GM19463 (cell line): ENCODE data around the gene ADPRH.

ENCODE experiments used
- ATAC-seq: cut with Tn5 transposase; IDR thresholded peaks from one replicate; pipeline ENCODE4 v1.9.1; 2021; ENCODE audit warnings: mild to moderate bottlenecking, moderate library complexity; ENCODE audit not compliant: unreplicated experiment

ADPRH gene

DNA sequence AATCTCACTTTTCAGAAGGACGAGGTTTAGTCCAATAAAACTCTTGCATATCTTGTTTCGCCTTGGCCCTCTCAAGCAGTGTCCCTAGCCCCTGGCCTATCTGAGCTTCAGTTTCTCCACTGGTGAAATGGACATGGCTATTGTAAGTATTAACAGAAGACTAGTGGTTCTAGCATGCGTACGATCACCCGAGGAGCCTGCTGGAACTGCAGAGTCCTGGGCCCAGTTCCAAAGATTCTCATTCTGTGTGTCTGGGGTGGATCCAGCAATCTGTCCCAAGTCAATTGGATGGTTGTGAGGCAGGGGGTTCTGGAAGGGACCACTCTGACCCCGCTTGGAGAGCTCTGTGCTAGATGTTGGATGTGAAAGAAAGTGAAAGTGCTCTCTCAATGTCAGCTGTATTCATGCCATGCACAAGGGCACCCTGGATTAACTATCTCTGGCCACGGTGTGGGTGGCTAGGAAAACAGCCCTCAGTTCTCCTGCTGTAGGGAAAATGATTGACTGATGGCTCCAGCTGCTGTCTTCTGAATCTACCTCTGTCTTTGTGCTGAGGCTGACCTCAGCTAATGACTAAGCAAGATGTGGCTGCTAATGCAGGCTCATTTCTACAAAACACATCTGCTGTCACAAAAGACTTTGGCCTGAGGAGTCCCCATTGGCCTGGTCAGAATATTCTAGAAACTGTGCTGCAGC, 16.5 kb downstream of the ADPRH start:
- ATAC-seq = no peak

DNA sequence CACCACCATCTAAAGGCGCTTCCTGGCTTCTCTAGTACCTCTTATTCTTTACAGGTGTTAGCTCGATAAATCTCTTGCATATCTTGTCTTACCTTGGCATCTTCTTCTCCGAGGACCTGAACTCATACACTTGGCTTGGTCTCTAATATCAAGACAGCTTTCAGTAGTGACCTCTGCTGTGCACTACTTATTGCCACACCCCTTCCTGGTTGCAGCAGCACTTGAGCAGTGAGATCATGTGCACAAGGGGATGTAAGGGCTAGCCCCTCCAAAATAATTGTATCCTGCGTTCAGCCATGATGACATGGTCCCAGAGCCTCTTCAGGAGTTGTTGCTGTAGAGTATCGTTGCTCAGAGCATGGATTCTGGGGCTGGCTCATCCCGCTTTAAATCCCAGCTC, 17.1 kb downstream of the ADPRH start:
- no peak for ATAC-seq

DNA sequence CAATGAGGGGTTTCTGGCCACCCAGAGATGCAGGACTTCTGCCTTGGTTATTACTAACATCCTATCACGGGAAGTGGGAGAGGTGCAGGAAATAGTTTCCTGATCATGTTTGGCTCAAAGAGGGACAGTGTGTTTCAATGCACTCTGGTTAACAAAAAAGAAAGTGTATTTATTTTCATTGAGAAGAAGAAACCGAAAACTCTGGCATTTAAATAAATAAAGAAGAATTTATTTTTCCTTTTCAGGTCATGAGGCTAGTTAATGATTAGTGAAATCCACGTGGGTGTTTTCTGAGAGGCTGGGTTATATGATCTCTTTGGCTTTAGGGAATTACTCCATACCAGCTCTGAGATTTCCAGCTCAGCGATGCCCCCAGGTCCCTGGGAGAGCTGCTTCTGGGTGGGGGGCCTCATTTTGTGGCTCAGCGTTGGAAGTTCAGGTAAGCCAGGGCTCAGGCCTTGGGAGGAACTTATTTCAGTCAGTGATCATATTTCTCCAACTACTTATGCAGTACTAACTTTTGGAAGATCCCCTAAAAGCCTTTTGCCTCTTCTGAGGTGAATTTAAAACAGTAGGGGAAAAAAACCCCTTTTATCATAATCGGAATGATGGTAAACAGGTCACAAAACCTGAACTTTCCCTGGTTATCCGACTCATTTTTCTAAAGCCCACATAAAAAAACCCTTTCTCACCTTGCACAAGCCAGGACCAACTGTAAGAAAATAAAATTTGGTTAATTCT, 18.4 kb downstream of the ADPRH start, which contains the start of gene PLA1A:
TSS of gene PLA1A (plus strand) at position 338 of the 741 bp plus-strand sequence. CDS start at position 367, 29 bp downstream.
- no peak for ATAC-seq

DNA sequence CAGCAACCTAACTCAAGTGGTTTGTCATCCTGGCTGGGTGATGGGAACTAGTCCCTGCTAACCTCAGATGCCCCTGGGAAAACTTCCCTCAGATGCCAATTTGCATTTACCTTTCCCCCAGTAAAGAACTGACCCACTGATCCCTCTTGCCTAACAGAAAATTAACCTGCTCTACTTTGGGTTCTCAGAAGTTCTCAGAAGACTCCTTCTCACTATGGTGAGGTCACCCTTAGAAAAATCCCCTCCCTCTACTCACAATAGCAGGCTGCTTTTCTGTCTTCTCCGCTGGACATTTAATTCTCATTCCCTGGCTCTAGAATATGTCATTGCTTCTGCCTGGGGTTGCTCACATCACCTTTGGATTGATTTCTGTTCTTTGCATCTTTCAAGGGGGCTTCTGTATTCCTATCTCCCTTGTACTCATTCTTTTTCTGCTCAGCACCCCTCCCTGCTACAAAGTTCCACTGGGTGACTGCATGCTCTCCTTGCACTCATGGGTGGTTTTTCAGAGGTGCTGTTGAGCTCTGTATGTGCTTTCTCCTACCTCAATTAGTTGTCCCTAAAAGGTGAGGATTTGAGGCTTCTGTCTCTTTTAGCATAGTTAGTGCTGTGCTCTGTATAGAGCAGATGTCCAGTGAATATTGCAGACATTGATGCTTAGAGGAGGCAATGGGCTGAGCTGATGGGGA, 19.3 kb downstream of the ADPRH start:
- peak; percentile 49 for ATAC-seq

DNA sequence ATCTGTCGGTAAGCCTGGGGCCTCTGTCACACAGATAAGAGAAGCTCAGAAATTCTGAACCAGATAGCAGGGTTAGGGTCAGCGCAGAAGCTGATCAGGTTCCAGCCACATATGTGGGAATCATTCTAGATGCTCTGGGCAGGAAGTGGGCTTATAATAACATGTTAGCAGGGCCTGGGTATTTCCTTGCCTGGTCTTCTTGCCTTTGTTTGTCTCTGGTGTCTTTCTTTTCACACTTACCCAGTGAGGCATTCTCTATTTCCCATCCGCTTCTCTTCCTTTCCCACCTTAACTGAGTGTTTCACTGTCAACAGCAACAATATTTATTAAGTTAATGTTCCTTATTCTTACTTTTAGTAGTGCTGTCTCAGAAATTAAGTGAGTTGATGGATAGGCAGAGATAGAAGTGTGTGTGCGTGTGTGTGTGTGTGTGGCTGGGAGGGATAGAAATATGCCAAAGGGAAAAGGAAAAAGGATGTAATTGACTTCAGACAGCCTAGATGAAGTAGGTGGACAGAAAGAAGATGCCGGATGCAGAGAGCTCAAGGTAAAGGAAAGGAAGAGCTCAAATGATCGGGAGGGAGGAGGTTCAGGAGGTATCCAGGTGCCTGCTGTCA, 20.4 kb downstream of the ADPRH start:
- ATAC-seq = no peak

DNA sequence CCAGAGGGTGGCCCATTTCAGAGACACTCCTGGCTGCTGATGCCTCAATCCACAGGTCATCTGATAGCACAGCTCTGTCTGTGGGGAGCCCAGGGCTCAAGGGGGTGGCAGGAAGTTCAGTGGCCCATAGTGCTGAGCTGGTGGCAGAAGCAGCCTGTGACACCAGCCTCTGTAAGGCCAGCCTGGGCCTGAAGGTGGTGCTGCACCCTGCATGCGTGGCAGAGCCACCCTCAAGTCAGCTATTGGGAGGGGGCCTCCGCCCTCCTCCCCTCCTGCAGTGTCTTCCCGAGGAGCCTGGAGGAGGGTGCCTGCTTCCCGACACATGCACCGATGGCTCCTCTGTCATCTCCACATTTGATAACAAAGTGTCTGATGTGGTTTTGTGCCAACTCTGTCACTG, 21.4 kb downstream of the ADPRH start:
- ATAC-seq = peak; percentile 61

DNA sequence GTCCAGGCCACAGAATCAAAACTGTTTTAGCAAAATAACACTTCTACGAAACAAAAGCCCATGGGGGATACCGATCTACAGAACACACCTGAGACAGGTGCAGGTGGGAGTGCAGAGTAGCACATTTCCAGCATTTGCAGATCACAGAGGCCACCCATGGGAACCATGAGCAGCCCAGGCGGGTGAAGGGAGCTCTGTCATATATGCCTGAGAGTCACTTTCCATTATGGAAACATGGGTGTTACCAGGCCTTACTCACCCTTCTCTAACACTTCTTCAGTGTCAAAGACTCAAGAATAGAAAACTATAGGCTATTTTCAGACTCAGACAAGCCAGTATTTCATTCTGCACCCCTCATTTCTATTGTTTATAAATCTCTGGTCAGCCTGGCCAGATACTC, 21.9 kb downstream of the ADPRH start:
- no peak for ATAC-seq

DNA sequence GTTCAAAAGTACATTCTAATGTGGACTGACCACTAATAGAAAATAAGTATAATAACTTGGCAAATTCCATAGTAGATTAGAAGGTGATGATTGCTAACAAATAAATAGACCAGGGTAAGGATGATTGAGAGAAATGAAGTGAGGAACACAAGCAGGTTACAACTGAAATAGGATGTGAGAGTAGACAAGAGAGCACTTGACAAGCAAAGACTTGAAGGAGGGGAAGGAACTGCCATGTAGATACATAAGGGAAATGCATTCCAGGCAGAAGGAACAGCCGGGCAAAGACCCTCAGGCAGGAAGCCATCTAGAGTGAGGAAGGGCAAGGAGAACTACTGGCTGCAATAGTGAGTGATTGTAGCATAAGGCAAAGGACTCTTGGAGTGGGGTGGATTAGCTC, 23.4 kb downstream of the ADPRH start:
- no peak for ATAC-seq

DNA sequence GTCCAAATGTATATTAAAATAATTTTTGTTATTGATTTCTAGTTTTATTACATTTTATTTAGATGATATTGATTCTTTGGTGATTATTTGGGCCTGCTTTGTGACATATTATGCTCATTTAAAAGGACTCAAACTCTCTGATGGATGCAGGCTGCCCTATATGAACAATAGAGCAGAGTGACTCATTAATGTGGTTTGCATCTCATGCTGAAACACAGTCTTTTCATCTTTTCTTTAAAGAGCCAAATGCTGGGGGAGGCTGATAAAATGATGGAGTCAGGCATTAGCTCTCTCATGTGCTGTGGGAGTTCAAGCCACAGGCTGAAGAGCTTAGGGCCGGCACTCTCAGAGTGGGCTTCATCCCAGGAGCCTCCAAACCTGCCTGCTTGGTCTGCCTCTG, 25.6 kb downstream of the ADPRH start:
- no peak for ATAC-seq

DNA sequence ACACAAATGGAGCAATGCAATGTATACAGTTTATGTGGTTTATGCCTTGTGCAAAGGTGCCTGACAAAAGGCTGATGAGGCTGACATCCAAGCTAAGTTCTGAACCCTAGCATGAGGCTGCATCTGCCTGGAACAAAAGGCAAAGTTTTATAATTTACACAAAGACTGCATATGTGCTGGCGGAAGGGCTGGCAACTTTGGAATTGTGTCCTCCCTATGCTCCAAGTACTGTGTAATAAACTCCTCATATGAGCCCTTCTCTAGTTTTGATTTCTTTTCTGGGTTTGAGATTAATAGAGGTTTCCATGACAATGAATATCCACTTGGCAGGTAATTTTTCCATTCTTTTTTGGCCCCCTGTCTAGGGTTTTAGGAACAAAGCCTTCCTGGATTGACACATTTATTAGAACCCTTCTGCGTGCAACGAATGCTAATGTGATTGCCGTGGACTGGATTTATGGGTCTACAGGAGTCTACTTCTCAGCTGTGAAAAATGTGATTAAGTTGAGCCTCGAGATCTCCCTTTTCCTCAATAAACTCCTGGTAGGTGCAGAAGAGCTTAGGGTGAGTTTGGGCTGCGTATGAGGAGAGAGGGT, 29.2 kb downstream of the ADPRH start:
- no peak for ATAC-seq

DNA sequence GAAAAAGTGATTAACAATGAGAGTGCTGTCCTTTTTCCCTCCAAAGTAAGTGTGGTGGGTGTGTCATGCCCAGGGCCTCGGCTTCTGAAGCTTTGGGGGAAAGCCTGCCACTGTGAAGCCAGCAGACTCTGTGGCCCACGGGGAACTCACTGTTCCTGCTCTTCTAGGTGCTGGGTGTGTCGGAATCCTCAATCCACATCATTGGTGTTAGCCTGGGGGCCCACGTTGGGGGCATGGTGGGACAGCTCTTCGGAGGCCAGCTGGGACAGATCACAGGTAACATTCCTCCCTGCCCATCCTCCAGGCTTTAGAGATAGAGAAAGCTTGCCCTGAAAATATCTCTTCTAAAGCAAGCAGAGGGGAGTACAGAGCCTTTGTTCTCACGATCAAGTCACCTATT, 30.0 kb downstream of the ADPRH start:
- no peak for ATAC-seq

DNA sequence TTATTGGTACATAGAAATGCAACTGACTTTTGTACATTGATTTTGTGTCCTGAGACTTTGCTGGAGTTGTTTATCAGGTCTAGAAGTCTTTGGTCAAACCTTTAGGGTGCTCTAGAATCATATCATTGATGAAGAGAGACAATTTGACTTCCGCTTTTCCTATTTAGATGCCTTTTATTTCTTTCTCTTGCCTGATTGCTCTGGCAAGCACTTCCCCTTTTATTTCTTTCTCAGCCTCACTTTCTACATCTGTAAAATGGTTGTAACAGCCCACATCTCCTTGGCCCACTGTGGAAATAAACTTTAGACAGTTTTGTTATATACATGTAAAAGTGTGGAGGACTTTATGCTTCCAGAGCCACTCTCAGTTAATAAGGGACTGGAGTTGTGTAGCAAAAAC, 32.4 kb downstream of the ADPRH start:
- no peak for ATAC-seq

DNA sequence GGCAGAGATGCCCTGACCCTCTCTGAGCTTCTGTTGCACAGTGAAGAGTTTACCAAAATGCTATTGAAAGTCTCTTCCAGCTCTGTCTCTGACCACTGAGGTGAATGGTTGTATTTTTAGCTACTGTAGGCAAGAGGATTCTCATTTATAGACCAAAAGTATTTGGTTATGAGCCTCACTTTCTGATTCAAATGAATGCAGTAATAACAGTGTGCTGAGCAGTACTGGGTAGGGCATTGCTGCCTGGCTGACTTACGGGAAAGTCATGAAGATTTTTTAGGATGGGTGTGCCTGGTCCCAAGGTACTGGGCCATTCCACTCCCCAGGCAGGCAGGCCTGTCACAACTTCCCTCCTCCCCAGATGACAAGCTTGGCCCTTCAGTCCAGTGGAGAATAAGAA, 33.9 kb downstream of the ADPRH start:
- peak; percentile 56 for ATAC-seq

DNA sequence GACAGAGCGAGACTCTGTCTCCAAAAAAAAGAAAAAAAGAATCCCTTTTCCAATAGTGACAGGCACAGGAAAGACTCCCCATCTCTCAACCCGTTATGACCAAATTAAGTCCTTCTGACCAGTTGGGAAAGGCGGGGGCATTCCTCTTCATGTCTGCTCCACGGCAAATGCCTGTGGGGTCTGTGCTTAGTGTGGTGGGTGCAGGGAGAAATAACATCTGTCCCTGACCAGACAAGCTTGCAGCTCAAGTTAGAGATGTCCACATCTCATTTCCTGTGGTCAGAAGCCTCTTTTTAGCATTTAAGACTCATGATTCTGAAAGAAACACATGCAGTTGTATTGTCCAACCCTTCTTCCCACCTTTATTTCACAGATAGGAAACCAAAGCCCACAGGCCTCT, 34.6 kb downstream of the ADPRH start:
- ATAC-seq = no peak

DNA sequence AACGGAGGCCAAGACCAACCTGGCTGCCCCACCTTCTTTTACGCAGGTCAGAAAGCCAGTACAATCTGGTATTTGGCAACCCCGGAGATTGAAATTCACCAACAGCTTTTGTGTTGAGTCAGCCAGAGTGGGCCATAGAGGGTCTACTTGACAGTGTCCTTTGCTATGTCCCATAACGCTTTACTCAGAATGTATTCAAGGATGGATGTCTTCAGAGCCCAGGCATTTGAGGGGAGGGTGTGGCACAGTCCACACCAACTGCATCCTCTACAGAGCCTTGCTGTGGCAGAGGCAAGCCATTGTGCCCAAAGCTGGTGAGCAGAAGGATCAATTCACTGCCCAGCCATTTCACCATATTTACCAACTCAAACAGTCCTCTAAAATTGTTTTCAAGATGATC, 36.8 kb downstream of the ADPRH start:
- no peak for ATAC-seq

DNA sequence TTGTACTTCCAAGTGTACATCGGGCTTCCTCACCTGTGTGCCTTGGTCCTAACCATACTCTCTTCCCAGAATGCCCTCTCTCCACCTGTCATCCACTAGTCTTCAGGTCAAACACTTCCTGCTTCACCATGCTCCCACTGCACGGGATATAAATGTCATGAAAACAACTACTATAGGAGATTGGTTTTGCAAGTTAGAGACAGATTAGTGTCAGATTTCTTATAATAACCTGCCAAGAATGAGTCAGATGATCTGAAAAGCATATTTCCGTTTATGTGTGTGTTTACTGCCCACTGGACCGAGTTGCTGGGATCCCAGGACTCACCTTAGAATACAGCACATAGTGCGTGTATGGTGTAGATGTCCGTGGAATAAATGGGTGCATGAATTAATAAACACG, 39.8 kb downstream of the ADPRH start:
- ATAC-seq = no peak

DNA sequence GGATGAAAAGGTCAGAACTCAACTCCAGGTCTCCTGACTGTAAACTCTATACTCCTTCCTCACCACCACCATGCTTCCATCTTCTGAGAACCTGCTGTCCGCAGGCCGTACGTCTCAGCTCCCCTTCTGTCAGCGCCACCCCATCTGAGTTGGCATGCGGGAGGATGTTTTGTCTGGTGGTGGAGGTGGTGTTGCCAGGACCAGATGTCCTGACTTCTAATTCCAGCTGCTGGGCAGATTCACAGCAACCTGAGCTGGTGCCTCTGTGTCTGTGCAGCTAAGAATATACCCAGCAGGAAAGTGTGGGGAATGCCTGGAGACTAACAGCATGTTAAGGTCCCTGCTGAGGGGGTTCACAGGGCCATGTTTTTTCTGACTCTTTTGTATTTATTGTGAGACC, 41.6 kb downstream of the ADPRH start:
- no peak for ATAC-seq

DNA sequence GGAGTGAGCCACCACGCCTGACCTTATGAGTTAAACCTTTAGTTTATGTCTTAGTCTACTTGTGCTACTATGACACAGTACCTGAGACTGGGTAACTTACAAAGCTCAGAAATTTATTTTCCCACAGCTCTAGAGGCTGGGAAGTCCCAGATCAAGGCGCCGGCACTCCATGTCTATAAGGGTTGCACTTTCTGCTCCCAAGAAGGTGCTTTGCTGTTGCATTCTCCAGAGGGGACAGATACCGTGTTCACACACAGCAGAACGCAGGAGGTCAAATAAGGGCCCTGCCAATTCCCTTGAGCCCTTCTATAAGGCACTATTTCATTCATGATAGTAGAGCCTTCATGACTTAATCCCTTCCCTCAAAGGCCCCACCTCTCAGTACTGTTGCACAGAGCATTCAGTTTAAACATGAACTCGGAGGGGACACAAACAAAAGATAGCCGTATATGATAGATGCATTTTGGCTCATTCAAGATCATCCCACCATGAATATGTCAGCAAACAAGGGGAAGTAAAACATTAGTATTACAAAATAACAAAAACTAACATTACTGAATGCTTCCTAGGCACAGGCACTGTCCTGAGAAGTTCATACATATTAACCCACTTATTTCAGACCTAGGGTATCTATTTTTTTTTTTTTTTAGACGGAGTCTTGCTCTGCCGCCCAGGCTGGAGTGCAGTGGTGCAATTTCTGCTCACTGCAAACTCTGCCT, 44.9 kb downstream of the ADPRH start:
- ATAC-seq = no peak

DNA sequence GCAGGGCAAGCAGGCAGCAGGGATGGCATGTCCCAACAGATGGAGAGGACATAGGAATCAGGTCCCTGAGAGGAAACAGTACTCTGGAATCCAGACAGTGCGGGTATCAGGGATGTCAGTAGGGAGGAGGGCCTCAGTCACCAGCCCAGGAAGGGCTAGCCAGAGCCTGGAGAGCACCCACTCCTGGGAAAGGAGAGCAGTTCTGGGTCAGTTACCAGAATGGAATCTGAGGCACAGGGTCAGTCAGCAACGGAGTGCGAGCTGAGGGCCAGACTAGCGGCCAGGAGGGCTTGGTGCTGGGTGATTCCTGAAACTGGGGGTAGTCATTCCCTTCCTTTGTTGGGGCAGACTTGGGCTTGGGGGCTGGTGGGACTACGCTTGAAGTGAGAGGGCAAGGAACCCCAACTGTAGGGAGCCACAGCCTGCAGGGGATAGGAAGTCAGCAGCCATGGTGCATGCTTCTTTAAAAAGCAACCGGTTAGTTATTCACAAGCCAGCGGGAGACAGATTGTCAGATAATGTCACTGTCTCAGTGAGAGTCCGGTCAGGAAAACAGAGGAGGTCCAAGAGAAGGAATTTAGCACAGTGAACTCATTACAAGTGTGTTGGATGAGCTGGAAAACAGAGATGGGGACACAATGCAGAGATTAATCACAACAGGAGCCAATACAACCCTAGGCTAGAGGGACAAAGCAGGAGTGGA, 46.3 kb downstream of the ADPRH start:
- ATAC-seq = no peak

DNA sequence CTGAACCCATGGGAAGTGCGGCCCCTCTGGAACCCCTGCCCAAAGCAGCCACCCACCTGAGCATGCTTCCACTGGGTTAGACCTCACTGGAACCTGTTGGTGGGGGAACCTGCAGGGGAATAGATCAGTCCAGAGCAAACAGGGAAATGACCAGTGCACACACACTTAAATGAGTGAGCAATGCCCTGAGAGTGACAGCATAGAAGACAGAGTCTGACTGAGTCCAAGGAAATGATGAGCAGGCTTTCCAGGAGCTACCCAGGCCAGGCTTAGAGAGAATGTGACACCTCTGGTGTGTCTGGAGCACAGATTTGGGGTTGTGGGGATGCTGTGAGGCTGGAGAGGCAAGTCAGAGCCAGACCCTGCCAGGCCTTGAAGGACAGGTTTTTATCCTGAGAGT, 46.9 kb downstream of the ADPRH start:
- no peak for ATAC-seq
